Measurements from ENCODE around the gene SPEG.

DNA sequence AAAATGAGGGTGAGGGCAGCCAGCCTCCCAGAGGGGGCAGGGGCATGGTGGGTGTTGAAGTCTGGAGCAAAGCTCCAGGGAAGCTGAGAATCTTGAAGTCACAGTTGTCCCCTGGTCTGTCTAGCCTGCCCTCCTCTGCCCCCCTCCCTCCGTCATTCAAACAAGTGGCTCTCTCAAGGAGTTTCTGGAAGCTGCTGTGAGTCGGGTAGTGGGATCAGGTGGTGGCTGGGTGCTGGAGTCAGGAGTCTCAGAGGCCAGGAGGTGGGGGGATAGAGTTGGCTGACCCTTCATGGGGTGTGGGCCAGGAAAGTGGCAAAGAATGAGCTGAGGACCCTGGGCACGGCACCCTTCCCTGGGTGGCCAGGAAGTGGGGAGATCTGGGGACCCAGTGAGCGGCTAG, 79.1 kb downstream of the SPEG start:
- TF ChIP-seq POLR2A (IDR thresholded peaks at IDR 0.05) (no peak), CTCF (IDR thresholded peaks at IDR 0.05) (no peak)

All from body of pancreas (tissue), 4 donors.